Mesenchymal stem cell (in vitro differentiated cells and primary cell): ENCODE results near the gene SGSM2.

ENCODE experiments used
- DNase-seq: peaks from one replicate; pipeline ENCODE4 v3.0.0-alpha.2; 2013
- H2AFZ ChIP-seq: one replicate; pipeline ENCODE4 v1.6.1; 2013; ENCODE audit warnings: low read depth, mild to moderate bottlenecking, control low read depth, inconsistent platforms, low read length, moderate library complexity
- H2AK5ac ChIP-seq: 2 replicates; pipeline ENCODE4 v1.6.1; 2013; ENCODE audit warnings: low read length, moderate library complexity, mild to moderate bottlenecking, inconsistent platforms; ENCODE audit not compliant: severe bottlenecking
- H2BK120ac ChIP-seq: one replicate; pipeline ENCODE4 v1.6.1; 2013; ENCODE audit warnings: low read depth, mild to moderate bottlenecking, inconsistent platforms, low read length, moderate library complexity
- H2BK12ac ChIP-seq, 2 experiments: one replicate each; pipeline ENCODE4 v1.6.1; 2013; ENCODE audit warnings: inconsistent platforms in 2 of 2, low read length in 2 of 2, mild to moderate bottlenecking in 2 of 2, moderate library complexity in 2 of 2, control low read depth in 1 of 2
- H2BK15ac ChIP-seq: one replicate; pipeline ENCODE4 v1.6.1; 2013; ENCODE audit warnings: mild to moderate bottlenecking, low read depth, inconsistent platforms; ENCODE audit not compliant: poor library complexity, severe bottlenecking
- H2BK5ac ChIP-seq: 2 replicates; pipeline ENCODE4 v1.6.1; 2013; ENCODE audit warnings: low read depth, mild to moderate bottlenecking, low read length, control low read depth, inconsistent platforms; ENCODE audit not compliant: poor library complexity, severe bottlenecking
- H3K14ac ChIP-seq, 2 experiments: one replicate each; pipeline ENCODE4 v1.6.1; 2013; ENCODE audit warnings: inconsistent platforms in 2 of 2, low read length in 2 of 2, control low read depth in 1 of 2, mild to moderate bottlenecking in 1 of 2, moderate library complexity in 1 of 2
- H3K18ac ChIP-seq, 2 experiments: one replicate each; pipeline ENCODE4 v1.6.1; 2013; ENCODE audit warnings: inconsistent platforms in 2 of 2, low read length in 2 of 2, control low read depth in 1 of 2, low read depth in 1 of 2, mild to moderate bottlenecking in 1 of 2
- H3K23ac ChIP-seq, 2 experiments: one replicate each; pipeline ENCODE4 v1.6.1; 2013; ENCODE audit warnings: inconsistent platforms in 2 of 2, low read length in 2 of 2, mild to moderate bottlenecking in 2 of 2, moderate library complexity in 2 of 2, control low read depth in 1 of 2
- H3K27ac ChIP-seq: 2 replicates; pipeline ENCODE4 v1.5.1; 2013; ENCODE audit warnings: mild to moderate bottlenecking, moderate library complexity, low read length, control low read depth, inconsistent platforms; ENCODE audit not compliant: poor library complexity, severe bottlenecking
- H3K27me3 ChIP-seq, 2 experiments: 2 replicates each; pipeline versions ENCODE4 v1.6.1 to v1.7.0; 2013; ENCODE audit warnings: low read length in 2 of 2, mild to moderate bottlenecking in 2 of 2, moderate library complexity in 2 of 2, control low read depth in 1 of 2, inconsistent platforms in 1 of 2; ENCODE audit not compliant: control insufficient read depth in 1 of 2, insufficient read depth in 1 of 2
- H3K36me3 ChIP-seq, 2 experiments: 2 replicates each; pipeline versions ENCODE4 v1.6.1 to v1.7.0; 2013; ENCODE audit warnings: low read length in 2 of 2, control low read depth in 1 of 2, inconsistent platforms in 1 of 2, low read depth in 1 of 2, mild to moderate bottlenecking in 1 of 2; ENCODE audit not compliant: insufficient read depth in 2 of 2, control insufficient read depth in 1 of 2
- H3K4ac ChIP-seq, 2 experiments: one replicate each; pipeline ENCODE4 v1.6.1; 2013; ENCODE audit warnings: inconsistent platforms in 2 of 2, low read length in 2 of 2, mild to moderate bottlenecking in 2 of 2, moderate library complexity in 2 of 2, control low read depth in 1 of 2, low read depth in 1 of 2
- H3K4me1 ChIP-seq: 2 replicates; pipeline ENCODE4 v1.6.1; 2013; ENCODE audit warnings: low read depth, low read length, control low read depth; ENCODE audit not compliant: control insufficient read depth, insufficient read depth
- H3K4me2 ChIP-seq: 2 replicates; pipeline ENCODE4 v1.6.1; 2013; ENCODE audit warnings: low read length, mild to moderate bottlenecking, inconsistent platforms; ENCODE audit not compliant: poor library complexity, severe bottlenecking
- H3K4me3 ChIP-seq, 2 experiments: 2 replicates each; pipeline versions ENCODE4 v1.5.1 to v1.7.0; 2013; ENCODE audit warnings: low read length in 2 of 2, mild to moderate bottlenecking in 2 of 2, control low read depth in 1 of 2, low read depth in 1 of 2; ENCODE audit not compliant: insufficient read depth in 1 of 2
- H3K79me1 ChIP-seq: replicated peaks from 2 replicates; pipeline ENCODE4 v1.6.1; 2013; ENCODE audit warnings: mild to moderate bottlenecking, control low read depth, low read length, inconsistent platforms; ENCODE audit not compliant: poor library complexity, severe bottlenecking
- H3K9ac ChIP-seq: 2 replicates; pipeline ENCODE4 v1.7.0; 2013; ENCODE audit warnings: mild to moderate bottlenecking, low read length, moderate library complexity
- H3K9me3 ChIP-seq: 2 replicates; pipeline ENCODE4 v1.7.0; 2013; ENCODE audit warnings: mild to moderate bottlenecking, low read length; ENCODE audit not compliant: control insufficient read depth
- H4K8ac ChIP-seq: one replicate; pipeline ENCODE4 v1.6.1; 2013; ENCODE audit warnings: inconsistent platforms, mild to moderate bottlenecking, low read length, moderate library complexity
- H4K91ac ChIP-seq: one replicate; pipeline ENCODE4 v1.6.1; 2013; ENCODE audit warnings: mild to moderate bottlenecking, low read length, inconsistent platforms
- WGBS: methylation state at CpG from one replicate; pipeline ENCODE4 v1.1.7; 2013; ENCODE audit warnings: mixed read lengths; 5-methylcytosine and 5-hydroxymethylcytosine counted together

Gene SGSM2

GRCh38 chr17:2319051-2319450 is 18.2 kb upstream of the SGSM2 start:
- no peak overlapping the region for H4K8ac ChIP-seq
- H3K27ac ChIP-seq = no peak overlapping the region
- no peak overlapping the region for H4K91ac ChIP-seq
- no peaks in the 10 kb centered on the region for H3K9me3 ChIP-seq
- no peak for DNase-seq
- no peak overlapping the region for H2BK12ac ChIP-seq
- H2BK120ac ChIP-seq = no peak overlapping the region
- no peak overlapping the region for H2AK5ac ChIP-seq
- H3K4me2 ChIP-seq = no peak overlapping the region
- no peak overlapping the region for H3K4ac ChIP-seq
- H2BK15ac ChIP-seq = no peak overlapping the region
- H3K23ac ChIP-seq = no peak overlapping the region
- no peak overlapping the region for H2AFZ ChIP-seq
- H3K18ac ChIP-seq = no peak overlapping the region
- H3K36me3 ChIP-seq = peaks cover 17 to 45% of the 10 kb centered on the region in 2 experiments
- H3K4me1 ChIP-seq = peaks cover 2% of the 10 kb centered on the region
- no peak overlapping the region for H2BK5ac ChIP-seq
- H3K14ac ChIP-seq = no peak overlapping the region
- no peaks in the 10 kb centered on the region for H3K79me1 ChIP-seq
- H3K27me3 ChIP-seq = no peaks in the 10 kb centered on the region
- H3K9ac ChIP-seq = no peak overlapping the region
- H3K4me3 ChIP-seq = no peak overlapping the region

GRCh38 chr17:2321399-2321798 is 15.9 kb upstream of the SGSM2 start:
- H3K27ac ChIP-seq = no peak overlapping the region
- H2BK15ac ChIP-seq = no peak overlapping the region
- H2BK5ac ChIP-seq = no peak overlapping the region
- no peaks in the 10 kb centered on the region for H3K27me3 ChIP-seq
- DNase-seq = no peak
- H4K8ac ChIP-seq = no peak overlapping the region
- no peak overlapping the region for H3K23ac ChIP-seq
- H2AFZ ChIP-seq = no peak overlapping the region
- H3K9ac ChIP-seq = no peak overlapping the region
- no peak overlapping the region for H3K14ac ChIP-seq
- no peak overlapping the region for H3K4me3 ChIP-seq
- H3K79me1 ChIP-seq = peaks cover 2% of the 10 kb centered on the region
- no peak overlapping the region for H2BK12ac ChIP-seq
- H3K36me3 ChIP-seq = peaks cover 28 to 66% of the 10 kb centered on the region in 2 experiments
- H3K18ac ChIP-seq = no peak overlapping the region
- no peaks in the 10 kb centered on the region for H3K9me3 ChIP-seq
- peaks cover 2% of the 10 kb centered on the region for H3K4me1 ChIP-seq
- no peak overlapping the region for H2BK120ac ChIP-seq
- no peak overlapping the region for H3K4ac ChIP-seq
- H4K91ac ChIP-seq = no peak overlapping the region
- 75% methylated on average over 1 of the region's 1 CpG for WGBS
- no peak overlapping the region for H2AK5ac ChIP-seq
- H3K4me2 ChIP-seq = no peak overlapping the region

GRCh38 chr17:2323629-2324314 is 13.5 kb upstream of the SGSM2 start:
- H3K27me3 ChIP-seq = no peaks in the 10 kb centered on the region
- 95% methylated on average over 1 of the region's 2 CpGs for WGBS
- H2BK15ac ChIP-seq = no peak overlapping the region

GRCh38 chr17:2331303-2331702 is 6.0 kb upstream of the SGSM2 start:
- Histone ChIP-seq H2BK5ac (no peak overlapping the region), H4K8ac (no peak overlapping the region), H3K27me3 (no peaks in the 10 kb centered on the region), H2AK5ac (no peak overlapping the region), H2AFZ (no peak overlapping the region), H4K91ac (no peak overlapping the region), H3K4me1 (peaks cover 4% of the 10 kb centered on the region), H3K27ac (no peak overlapping the region), H3K14ac (no peak overlapping the region), H3K4ac (no peak overlapping the region), H3K79me1 (peaks cover 26% of the 10 kb centered on the region), H2BK120ac (no peak overlapping the region), H3K9me3 (no peaks in the 10 kb centered on the region), H3K9ac (no peak overlapping the region), H2BK15ac (no peak overlapping the region), H3K4me2 (no peak overlapping the region), H3K18ac (no peak overlapping the region), H3K4me3 (no peak overlapping the region), H3K23ac (no peak overlapping the region), H2BK12ac (no peak overlapping the region), H3K36me3 (peaks cover 38 to 80% of the 10 kb centered on the region in 2 experiments)
- WGBS = 96% methylated on average over 3 of the region's 3 CpGs
- no peak for DNase-seq

More at GRCh38 chr17:2323629-2324314, 13.5 kb upstream of the SGSM2 start:
- Histone ChIP-seq H3K4me2 (no peak overlapping the region), H3K4ac (no peak overlapping the region), H3K36me3 (peaks cover 45 to 80% of the 10 kb centered on the region in 2 experiments), H3K14ac (no peak overlapping the region), H3K79me1 (peaks cover 9% of the 10 kb centered on the region), H4K91ac (no peak overlapping the region), H2AK5ac (no peak overlapping the region), H2BK12ac (no peak overlapping the region), H3K18ac (no peak overlapping the region), H3K4me1 (no peaks in the 10 kb centered on the region), H2AFZ (no peak overlapping the region), H3K4me3 (no peak overlapping the region), H2BK120ac (no peak overlapping the region), H2BK5ac (no peak overlapping the region), H4K8ac (no peak overlapping the region), H3K9ac (no peak overlapping the region), H3K23ac (no peak overlapping the region), H3K9me3 (no peaks in the 10 kb centered on the region), H3K27ac (no peak overlapping the region)
- no peak for DNase-seq
